C1 segment of cervical spinal cord (tissue), 14 donors: ENCODE data around the gene COL28A1.
"Not testable (repeated sequence)": the region's sequence is repeated elsewhere in the genome, so short reads cannot be mapped to it uniquely, and the experiment has no call there.

Experiments used
- DNase-seq, 14 donors: peaks; one replicate each; lab custom pipeline; 2025; lab: John Stamatoyannopoulos, UW

The COL28A1 gene

DNA sequence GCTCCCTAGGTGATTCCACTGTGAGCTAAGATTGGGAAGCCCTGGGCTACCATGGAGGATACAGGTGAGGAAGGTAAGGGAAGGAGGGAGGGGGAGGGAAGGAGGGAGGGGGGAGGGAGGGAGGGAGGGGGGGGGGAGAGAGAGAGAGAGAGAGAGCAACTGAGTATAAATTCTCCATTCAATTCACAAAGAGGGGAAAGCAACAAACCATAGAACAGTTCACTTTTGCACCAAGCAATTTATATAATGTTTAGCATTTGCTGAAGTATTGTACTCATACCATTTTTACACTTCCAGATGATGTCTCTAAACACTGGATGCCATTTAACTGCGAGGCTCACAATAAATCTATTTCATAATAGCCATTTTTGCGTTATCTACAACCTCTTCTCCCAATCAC is 118.3 kb downstream of the COL28A1 start:
- DNase-seq: no peak

DNA sequence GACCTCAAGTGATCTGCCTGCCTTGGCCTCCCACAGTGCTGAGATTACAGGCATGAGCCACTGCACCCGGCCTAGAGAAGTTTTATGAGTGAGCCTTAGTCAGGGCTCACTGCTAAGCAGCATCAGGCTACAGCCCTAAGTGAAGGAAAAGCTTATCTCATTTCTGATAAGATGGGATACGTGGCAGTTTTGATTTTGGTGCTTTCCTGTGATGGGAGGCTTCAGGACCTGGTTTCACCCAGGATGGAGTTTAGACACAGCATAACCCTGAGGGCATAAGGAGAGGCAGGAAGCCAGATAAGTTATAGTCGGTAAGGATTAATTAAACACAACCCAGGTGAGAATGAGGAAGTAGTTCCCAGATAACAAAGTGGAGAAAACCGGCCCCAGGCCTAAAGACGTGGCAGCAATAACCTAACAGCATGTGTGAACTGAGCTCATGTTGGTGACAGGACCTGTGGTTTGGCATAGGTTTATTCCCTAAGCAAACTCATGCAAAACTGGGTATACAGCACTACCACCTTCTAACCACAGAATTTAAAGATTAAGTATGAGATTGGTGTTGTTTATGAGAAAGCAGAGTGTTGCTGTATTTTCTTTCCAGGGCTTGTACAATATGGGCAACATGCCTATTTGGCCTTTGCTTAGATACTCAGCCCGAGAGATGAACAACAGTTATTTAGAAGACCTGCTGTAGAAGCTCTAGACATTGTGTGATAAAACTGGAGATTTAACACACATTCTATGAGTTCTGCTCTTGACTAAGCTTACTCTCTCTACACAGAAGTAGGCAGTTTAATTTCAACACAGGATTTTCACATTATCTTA is 119.4 kb downstream of the COL28A1 start:
- DNase-seq: no peak

DNA sequence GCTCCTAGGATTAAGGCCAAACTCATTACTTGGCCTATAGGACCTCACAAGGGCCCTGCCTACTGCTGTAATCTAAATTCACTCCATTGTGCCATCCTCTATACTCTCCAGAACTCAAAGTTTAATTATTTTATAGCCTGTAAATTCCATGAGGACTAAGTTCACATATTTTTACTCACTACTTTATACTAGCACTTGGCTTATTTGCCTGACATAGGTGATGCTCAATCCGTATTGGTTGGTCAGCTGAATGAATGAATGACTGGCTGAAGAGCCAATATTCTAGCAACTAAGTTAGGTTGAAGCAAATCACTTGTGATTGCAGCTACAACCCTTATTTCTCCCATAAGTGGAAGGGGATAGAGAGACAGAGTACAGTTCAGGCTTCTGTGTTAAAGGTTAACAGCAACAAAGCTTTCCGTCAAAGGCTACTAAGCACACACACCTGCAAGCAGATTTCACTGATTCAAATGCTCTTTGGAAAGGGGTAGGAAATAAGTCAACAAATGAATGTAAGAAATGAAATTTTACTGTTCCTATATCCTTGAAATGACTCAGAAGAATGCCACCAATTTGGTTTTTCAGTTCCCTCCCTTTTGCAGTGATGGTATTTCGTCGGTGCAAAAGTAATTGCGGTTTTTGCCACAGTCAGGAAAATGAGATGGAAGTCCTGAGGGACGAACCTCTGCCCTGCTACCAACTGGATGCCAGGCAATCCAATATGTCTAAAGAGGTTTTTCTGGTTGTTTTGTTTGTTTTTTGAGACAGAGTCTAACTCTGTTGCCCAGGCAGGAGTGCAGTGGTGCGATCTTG is 120.7 kb downstream of the COL28A1 start:
- DNase-seq: no peak

DNA sequence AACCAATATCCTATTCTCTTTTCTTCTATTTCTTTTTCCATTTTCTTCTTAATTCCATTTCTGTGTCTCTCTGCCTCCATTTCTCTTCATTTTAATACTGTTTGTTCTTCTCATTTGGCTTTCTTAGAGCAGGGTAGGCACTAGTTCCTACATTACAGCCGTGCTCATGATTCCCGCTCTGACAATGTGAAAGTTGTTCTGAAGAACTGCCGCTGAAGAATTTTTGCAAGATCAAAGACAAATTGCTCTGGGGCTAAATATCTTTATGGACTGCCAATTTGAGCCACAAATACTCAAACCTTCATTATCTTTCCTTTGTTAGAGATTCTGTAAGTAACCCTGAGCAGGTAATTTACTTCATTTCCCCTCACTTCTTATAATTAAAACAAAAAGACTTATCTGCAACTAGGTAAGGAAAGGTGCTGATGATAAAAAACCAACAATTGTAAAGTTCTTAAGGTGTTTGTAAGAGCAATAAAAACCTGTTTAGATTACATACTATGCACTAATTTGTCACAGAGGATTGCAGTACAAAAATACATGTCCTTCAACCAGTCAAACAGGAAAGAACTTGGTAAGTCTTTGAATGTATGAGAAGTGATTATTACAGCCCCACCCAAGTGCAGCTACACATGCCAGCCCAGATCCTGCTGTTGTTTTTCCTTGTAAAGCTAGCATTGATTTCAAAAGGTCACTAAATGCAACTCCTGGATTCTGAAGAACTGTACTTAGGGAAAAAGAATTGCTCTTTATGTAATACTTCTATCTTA is 127.5 kb downstream of the COL28A1 start:
- no peak for DNase-seq

DNA sequence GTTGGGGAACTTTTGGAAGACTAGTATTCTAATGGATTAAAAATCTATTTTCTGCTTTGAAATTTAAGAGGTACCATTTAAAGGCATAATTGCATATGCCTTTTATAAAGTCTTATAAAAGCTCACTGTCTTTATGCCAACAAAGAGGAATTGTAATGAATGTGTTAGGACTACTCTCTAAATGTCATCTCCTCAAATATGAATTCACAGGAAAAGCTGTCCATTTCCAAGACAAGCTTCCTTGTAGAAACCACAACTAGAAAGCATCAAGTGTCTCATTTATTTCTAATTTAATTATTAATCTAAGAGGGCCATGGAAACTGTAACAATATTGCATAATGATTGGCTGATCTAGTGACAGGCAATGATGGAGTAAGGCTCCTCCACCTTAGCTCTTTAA is 130.2 kb downstream of the COL28A1 start:
- DNase-seq: no peak

DNA sequence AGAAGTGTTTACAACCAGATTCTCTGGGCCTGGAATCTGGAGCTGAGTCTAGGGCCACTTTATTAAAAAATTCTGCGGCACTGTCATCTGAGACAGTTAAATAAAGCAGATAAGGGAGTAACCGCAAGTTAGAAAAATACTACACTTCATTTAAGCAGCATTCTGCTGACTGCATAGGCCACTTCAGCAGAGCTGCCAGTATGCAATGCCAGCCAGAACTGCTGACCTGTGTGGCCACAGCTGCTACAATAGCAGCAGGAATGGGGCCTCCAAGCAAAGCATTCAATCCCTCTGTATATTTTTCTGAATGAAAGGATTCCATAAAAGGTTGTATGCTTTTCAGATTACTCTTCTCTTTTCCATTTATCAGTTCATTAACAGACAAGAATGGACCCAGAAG is 136.0 kb downstream of the COL28A1 start:
- DNase-seq: no peak

DNA sequence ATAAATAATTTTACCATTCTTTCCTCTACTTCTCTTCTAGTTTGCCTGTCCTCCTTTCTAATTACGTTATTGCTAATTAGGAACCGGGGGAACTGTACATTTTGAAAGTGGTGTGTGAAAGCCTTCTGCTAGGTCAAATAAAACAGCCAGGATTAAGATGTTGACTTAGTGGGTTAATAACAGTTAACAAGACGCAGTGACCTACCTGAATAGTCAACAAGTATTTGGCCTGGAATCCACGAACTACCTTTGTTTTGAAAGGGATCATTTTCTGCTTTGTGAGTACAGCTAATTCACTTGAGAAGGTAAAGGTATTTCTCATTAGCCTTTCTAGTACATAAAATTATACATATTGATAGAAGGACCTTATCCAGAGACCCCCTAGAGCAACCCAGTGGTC is 139.9 kb downstream of the COL28A1 start:
- no peak for DNase-seq

GRCh38 chr7:7388164-7388563 is 147.5 kb downstream of the COL28A1 start:
- not testable (repeated sequence) for DNase-seq

DNA sequence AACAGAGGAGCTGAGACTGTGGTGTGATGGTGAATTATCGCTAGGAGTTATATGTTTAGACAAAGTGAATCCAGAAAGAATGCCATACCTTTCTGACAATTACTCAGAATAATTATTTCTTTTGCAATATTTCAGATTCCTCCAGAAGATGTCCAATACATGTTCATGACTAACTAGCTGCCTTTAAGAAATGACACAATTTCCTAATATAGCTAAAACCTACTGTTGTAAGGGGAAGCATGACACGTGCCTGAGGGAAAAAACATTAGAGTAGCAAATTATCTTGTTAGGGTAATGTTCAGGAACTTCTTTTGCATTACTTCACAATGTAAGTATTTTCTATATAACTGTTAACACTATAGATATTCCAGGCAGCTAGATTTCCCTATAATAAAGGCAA is 150.3 kb downstream of the COL28A1 start:
- no peak for DNase-seq

- no peak for DNase-seq
Measured at GRCh38 chr7:7384228-7384627, 151.4 kb downstream of the COL28A1 start.

DNA sequence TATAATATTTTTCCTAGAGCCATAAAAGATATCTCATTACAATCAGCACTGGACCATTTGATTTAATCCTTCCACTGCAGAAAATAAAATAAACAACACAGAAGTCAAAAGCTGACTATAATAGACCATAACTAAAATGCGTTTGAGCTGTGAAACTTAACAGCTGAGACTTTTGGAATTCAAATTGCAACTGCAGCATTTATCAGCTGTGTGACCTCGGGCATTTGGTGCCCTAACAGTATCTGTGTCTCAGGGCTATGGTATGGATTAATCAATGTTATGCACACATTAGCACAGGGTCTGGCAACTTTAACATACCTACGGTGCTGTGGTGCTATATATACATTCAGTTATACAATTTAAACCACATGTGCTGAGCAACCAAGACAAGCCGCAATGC is 160.1 kb downstream of the COL28A1 start:
- no peak for DNase-seq

GRCh38 chr7:7370076-7370475 is 165.6 kb downstream of the COL28A1 start:
- DNase-seq: no peak

DNA sequence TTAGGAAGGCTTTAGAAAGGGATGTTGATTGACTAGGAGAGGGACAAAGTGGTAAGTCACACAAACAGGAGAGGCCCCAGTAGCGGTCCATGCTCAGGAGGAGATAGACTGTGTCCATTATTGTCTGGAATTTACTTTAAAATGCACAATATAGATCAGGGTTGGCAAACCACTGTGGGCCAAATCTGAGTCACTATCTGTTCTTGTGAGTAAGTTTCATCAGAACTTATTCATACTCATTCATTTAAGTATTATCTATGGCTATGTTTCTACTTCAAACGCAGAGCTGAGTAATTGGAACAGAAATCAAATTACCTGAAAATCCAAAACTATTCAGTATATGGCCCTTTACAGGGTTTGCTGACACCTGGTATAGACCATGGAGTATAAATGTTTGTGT is 166.5 kb downstream of the COL28A1 start:
- no peak for DNase-seq

DNA sequence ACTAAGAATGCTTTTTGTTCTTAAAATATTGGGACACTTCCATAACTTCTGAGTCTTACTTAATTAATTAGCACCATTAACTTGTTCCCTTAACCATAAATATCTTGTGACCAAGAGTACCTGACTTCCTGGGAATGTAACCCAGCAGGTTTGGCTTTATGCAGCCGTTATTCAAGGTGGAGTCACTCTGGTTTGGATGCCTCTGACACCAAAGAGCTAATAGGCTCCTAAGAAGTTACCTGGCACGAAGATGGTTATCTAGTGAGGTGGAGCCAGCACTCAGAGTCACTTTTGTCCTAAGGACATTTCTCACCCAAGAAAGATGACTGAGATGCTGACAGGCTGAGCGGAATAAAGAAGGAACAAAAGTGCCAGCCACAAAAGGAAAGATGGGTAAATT is 181.0 kb downstream of the COL28A1 start:
- no peak for DNase-seq

DNA sequence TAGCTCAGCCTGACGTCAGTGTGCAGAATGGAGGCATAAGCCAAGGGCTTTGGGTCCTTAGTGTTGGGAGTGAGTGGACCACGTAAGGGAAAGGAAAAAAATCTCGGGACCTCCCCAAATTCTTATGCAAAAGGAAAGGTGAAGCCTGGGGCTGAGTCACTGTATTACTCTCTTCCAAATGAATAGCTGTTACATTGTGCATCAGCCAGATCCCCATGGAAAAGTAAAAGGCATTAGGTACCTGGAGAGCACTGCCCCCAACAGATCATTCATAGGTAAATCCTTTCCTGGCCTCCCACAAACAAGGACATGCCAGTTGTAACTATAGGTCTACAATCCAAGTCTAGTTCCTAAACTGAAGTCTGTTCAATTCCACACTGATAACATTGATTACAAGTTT is 182.8 kb downstream of the COL28A1 start:
- DNase-seq: no peak

DNA sequence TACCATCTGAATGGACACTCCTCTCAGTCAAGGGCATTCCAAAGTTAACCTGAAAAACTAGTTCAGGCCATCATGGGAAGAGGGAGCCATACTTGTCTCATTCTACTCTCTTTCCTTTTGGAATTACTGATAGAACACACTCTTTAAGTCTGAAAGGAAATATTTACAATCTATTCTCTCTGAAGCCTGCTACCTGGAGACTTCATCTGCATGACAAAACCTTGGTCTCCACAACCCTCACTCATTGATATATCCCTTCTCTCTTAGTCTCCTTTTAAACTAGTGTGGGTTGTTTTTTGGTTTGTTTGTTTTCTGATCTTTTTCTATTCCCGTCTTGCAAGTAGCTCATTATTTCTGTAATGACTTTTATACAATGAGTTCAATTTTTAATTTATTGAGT is 183.8 kb downstream of the COL28A1 start:
- no peak for DNase-seq

DNA sequence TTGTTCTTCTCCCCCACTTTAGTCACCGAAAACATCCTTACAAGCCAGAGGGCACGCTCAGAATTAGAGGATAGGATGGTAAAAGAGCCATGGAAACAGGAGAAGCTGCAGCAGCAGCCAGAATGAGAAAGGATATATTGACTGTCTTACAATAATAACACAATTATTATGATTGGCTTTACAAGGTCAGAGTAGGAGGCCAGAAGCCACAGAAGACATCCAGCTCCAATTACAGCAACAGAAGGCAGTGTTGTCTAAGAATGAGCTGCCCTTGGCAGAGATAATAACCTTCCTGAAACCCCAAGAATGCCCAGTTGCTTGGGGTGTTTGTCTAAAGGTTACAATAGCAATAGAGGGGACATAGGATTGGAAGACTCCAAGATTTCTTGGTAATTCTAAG is 184.5 kb downstream of the COL28A1 start:
- no peak for DNase-seq

DNA sequence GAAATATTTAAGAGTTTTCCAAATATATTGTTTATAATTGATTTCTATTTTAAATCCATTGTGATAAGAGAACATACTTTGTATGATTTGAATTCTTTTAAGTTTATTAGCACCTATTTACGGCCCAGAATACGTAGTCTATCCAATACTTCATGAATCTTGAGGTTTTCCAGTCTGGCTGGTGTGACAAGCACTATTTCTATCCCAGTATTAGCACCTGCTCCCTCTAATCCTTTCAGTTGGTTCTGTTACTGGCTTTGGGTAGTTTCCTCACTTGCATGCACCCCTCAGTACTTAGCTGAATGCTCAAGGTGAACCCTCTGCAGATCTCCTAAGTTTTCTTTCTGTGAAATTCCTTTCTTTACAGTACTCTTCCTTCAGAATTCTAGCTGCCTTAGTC is 186.5 kb downstream of the COL28A1 start:
- no peak for DNase-seq

- DNase-seq: no peak
Measured at GRCh38 chr7:7347045-7347444, 188.6 kb downstream of the COL28A1 start.

- DNase-seq: no peak
Measured at GRCh38 chr7:7344583-7344982, 191.1 kb downstream of the COL28A1 start.

DNA sequence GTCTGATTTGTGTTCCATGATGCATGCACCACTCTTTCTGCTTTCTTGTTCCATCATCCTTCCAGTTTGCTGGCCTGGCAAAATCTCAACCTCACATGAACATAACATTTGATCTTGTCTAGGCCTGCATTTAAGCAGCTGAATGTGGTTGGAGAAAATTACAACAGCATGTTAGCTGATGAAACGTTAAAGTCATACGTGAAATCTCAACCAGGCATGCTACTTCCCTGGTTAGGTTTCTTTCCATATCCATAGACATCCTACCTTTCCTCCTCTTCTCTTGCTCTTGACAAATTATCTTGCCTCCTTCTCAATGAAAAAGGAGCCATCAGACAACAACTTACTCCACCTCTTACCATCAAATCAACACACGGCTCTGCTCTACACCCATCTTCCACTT is 199.8 kb downstream of the COL28A1 start:
- DNase-seq: no peak

DNA sequence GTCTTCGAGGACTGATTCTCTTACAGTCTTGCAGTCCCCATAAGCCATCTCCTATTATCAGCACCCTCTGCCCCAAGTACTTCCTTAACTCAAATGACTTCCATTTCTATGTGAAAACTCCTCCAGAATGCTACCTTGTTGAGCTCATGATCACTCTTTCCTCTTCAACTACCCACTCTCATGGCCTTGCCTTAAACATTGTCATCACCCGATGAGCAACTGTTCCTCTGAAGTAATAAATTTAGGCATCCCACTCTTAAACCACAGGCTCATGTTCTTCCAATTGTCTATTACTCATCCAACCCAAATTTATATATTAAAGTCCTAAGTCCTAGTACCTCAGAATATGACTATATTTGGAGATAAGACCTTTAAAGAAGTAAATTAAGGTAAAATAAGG is 200.5 kb downstream of the COL28A1 start:
- DNase-seq: no peak
